Stimulated activated CD4-positive, alpha-beta T cell treated with anti-CD3 and anti-CD28 coated beads, Interleukin-4, amount 100 ng/mL, for 1 hour (primary cell): ENCODE data around the gene SMYD3.
"Not testable (repeated sequence)": the region's sequence is repeated elsewhere in the genome, so short reads cannot be mapped to it uniquely, and the experiment has no call there.

ENCODE experiments used
- DNase-seq: peaks from one replicate; pipeline ENCODE4 v3.0.0-alpha.2; 2020

SMYD3 gene

DNA sequence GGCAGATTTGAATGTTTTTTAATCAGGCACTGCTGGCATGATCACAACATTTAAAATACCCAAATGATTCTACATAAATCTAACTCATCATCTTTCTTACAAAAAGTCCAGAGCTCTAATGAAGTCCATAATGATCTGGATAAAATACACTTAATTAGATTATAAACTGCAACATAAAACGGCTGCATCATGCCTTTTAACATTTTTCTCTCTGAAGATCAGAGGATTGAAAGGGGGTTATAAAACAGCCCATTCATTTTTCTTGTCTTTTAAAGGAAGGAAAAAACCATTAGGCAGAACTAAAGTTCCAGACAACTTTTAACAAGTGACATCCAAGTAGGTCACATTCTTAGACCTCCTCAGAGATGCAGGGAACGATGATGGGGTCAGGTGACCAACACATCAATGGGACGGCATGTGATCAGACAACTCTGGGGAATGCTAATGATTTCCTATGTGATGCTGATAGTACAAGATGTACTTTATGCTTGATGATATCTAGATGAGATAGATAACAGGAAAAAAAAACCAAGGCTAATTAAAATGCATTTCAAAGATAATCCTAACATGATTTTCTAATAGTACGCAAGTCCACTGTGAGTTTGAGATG is 455.1 kb downstream of the SMYD3 start:
- no peak for DNase-seq

DNA sequence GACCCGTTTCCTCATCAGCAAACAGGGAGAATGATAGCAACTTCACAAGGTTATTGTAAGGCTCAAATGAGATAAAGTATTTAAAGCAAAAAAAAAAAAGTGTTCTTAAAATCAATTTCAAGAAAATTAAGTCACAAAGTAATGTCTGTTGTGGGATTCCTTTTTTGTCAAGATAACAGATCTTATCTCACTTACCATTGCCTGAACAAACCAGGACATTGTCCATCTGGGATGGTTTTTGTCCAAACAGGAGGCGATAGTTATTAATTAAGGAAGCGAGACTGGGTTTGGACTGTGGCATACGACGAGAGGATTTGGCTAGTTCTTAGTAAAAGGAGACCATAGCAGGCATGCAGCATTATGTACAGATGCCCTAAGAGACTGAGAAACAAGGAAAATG is 458.4 kb downstream of the SMYD3 start:
- no peak for DNase-seq

DNA sequence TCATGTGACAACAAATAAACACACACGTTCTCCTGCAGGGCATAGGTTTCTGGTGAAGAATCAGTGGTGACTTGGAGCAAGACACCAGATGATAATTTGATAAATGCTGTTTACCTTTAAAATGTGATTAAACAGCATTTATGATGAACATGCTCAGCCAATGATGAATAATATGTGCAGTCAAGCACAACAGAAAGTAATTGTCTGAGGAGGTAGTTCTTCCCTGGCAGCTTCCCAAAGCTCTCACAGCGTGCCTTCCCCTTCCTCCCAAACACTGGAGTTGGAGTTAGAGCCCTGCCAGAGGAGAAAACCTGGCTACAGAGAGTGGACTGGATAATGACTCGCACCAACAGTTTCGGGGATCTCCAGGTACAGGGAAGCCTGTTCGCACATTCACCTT is 463.5 kb downstream of the SMYD3 start:
- no peak for DNase-seq

DNA sequence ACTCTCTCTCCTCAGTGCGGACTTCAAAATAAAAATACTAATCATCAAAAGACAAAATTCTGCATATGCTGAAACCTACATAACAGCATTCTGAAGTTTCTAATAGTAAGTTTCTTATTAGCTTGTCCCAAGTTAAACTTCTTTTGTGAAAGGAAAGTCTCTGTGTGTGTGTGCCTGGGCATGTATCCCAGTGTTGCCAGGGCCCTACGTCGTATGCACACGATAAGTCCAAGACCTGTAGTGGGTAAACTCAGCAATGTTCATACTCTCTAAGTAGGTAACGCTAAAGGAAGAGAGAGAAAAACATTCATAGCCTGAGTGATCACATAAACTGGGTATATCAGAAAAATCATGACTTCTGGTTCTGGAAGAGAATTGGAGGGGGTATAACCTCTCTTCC is 465.7 kb downstream of the SMYD3 start:
- DNase-seq, result no peak

DNA sequence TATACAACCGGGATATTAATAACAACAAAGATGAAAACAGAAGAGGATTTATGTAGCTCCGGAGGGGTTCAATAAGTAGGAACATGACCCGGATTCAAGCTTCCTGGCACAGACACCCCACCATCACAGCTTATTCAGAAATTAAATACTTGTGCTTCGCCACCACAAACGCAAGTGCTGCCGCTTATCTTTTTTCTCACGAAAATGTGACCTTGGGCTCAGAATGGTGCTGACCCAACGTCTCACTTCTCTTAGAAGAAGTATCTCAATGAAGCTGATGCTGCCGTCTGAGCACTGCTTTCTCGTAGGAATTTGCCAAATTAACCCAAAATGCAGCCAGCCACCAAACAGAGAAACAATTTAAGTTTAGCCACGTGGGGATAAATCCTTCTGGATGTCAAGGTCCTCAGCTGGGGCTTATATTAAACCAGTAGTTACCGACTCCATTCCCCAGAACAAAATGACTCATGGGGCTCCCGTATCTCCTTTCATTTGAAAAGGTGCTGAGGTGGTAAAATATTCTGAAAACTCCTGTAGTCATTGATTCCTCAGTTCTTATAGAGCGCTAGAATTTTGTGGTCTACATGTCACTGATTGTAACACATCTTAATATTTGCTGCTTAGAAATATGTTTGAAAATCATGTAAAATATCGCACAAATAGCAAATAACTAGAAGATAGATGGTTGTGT is 466.7 kb downstream of the SMYD3 start:
- no peak for DNase-seq

DNA sequence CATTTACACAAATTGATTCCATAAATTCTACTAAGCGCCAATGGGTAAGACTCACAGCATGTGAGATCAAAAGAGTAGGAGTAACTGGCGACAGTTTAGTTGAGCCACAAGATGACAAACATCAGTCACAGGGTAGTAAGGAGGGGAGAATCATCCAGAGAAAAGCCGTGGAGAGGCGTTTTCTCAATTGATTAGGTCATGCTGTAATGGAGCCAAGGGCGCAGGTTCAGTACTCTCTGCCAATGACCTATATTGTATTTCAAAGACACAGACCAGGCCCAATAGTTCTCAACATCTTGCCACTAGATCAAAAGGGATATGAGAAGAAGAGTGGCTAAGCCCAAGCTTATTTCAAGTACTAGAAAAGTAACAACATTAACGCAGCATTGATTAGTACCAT is 467.5 kb downstream of the SMYD3 start:
- DNase-seq, result no peak

DNA sequence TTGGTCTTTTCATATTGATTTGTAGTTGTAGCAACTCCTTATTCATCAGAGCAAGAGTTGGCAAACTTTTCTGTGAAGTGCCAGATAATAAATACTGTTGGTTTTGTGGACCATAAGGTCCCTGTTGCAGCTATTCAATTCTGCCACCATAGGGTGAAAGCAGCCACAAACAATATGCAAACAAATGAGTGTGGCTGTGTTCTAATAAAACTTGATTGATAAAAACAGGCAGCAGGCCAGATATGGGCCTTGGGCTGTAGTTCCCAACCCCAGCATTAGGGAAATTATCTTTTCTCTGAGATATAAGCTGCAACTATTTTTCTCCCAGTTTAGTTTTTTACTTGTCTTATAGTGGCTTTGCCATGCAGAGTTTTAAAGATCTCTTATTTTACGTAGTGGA is 469.2 kb downstream of the SMYD3 start:
- no peak for DNase-seq

DNA sequence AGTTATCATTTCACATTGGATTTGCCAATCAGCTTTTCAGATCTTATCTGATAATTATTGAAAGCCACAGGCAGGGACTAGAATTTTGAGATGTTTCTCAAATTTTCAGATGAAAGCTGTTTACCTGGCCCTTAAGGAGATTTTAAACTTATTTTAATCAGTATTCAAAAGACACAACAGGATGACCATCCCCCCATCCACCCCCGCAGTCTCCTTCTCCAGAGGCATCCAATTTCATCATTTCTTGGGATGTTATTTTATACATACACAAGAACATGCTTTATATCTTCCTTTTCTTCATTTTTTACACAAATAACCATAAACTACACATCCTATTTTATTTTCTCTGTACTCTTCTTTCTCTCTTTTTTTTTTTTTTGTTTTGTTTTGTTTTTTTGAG is 470.9 kb downstream of the SMYD3 start:
- DNase-seq, result no peak

DNA sequence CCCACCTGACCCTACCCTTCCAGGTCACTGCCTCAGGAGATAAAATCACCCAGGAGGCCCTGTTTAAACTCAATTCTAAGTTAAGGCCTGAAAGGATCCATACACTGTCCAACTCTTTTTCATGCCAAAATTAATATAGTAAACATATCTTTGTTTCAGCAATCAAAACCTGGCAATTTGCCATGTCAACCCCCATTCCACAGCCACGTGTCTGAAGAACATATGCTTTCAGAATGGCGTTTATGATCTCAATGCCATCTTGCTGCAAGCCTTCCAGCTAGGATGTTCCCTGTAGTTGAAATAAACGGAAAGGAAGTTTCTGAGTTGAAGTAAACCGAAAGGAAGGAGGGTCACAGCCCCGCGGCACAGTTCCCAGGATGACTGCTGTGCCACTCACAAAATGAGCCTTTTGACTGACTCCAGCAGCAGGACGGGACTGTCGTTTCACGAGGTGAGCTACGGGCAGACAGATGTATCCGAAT is 472.0 kb downstream of the SMYD3 start:
- DNase-seq, result no peak

DNA sequence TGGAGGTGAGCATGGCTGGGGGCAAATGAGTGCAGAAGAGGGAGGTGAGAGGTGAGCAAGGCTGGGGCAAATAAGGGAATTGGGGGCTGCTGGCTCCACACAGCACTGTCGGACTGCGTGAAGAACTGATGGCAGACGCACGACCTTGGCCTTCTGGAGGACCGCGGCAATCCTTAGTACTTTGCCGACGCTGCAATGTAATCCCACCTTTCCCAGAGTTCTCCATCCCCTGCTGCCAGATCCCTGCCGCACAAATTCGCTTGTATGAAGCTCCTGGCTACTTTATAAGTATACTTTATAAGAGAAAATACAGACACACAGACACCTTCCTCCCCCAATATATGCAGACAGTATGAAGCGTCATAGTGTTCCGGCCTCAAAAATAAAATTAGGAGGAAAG is 472.4 kb downstream of the SMYD3 start:
- no peak for DNase-seq

DNA sequence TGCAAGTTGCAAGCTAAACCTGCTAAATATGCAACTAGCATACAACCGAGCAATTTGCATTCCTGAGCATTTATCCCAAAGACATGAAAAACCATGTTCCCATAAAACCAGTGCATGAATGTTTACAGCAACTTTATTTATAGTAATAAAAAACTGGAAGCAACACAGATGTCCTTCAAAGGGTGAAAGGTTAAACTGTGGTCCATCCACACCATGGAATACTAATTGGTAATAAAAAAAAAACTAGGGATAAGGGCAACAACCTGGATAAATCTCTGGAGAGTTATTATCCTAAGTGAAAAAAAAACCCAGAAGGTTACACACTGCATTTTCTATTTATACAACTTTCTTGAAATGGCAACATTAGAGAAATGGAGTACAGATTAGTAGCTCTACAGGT is 474.1 kb downstream of the SMYD3 start:
- DNase-seq, result no peak

DNA sequence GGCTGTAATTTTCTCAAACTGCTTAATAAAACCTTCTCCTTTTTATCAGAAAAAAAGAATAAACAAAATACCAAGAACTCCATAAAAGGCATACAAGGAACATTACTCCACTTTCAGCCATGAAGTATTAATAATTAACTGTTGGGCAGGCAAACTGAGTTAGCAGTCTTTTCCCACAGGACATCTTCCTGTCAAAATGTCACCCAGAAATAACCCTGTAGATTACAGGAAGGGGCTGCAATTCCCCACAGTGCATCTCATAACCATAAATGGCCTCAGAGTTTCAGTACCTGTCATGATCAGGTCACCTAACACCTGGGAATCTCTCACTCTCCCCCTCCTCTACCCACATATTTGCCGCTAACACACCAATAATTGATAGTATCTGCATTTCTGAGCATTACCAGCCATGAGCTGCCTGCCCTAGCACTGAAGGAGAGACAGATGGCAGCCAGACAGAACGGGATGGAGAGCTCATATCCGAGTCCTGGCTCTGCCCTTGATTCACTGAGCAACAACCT is 475.0 kb downstream of the SMYD3 start:
- no peak for DNase-seq

DNA sequence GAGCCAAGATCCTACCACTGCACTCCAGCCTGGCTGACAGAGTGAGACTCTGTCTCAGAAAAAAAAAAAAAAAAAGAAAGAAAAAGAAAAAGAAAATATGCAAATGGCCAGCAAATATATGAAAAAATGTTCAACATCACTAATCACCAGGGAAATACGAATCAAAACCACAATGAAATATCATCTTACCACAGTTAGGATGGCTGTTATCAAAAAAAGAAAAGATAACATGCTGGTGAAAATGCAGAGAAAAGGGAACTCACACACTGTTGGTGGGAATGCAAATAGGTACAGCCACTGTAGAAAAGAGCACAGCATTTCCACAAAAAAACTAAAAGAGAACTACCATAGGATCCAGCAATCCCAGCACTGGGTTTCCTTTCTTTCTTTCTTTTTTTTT is 477.5 kb downstream of the SMYD3 start:
- DNase-seq, result no peak

DNA sequence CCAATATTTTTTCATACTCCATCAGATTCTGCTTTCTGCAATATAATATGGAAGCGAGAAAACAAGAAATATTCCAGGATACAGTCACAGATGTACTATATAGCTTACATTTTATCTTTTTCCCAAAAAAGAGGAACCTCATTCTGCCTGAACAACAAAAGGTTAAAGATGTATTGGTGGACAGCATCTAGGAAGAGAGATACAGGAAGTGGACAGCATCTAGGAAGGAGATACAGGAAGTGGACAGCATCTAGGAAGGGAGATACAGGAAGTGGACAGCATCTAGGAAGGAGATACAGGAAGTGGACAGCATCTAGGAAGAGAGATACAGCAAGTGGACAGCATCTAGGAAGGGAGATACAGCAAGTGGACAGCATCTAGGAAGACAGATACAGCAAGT is 483.0 kb downstream of the SMYD3 start:
- not testable (repeated sequence) for DNase-seq

DNA sequence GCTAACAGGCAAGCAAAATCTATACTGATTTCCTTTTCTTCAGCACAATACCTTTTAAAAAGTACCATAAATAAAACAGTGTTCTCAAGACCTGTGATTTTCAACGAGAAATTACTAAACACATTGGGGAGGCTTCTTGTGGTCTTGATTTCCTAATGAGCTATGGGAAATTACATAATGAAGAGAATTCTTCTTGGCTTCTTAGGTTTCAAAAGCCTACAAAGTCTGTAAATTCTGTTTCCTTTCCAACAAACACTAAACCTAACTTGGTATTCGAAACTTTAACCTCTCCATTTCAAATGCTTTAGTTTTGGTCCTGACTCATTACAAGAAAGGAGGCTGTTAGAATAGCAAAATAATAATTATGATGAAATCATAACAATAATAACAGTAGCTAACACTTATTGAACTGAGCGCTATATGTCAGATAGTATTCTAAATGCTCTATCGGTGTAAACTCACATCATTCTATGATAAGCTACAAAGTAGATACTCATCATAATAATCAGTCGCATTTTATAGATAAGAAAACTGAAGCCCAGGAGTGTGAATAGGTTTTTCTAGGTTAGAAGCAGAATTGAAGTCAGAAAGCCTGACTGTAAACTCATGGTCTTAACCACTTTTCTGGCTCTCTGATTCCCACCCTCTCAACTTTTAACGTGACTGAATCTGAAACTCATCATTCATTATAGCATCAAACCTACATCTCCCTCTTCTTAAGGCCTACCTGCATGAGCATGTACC is 486.7 kb downstream of the SMYD3 start:
- no peak for DNase-seq

DNA sequence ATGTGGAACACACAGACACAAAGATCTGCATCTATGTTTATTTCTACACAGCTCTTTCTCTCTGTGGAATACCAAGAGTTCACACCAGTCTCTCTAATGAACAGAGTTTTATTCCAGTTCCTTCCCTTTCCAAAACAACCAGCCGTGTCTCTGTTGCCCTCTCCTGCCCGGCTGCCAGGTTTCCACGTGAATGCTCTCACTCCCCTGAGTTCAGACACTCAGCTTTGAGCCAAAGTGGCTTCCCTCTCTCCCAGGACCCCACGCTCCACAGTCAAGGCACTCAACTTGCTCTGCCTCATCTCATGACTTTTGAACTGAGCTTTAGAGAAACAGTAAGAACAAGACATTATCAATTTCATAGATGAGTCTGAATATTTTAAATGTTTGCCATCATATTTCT is 488.9 kb downstream of the SMYD3 start:
- no peak for DNase-seq

DNA sequence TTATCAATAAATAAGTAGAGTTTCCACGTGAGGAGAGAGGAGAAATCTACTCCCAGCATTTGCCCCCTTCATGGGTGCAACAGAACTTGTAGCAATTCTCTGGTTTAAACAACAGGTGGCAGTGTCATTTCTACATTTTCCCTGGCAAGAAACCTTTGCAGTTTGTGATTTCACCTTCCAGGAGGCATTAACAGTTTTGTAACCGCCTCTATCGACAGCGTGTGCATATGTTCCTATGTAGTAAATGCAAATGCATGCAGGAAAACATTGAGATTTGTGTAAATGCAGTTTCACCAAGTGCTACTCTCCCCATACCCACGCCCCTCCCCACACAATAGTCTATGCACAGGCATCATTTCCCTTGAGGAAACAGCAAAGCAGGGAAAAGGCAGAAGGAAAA is 494.7 kb downstream of the SMYD3 start:
- no peak for DNase-seq

DNA sequence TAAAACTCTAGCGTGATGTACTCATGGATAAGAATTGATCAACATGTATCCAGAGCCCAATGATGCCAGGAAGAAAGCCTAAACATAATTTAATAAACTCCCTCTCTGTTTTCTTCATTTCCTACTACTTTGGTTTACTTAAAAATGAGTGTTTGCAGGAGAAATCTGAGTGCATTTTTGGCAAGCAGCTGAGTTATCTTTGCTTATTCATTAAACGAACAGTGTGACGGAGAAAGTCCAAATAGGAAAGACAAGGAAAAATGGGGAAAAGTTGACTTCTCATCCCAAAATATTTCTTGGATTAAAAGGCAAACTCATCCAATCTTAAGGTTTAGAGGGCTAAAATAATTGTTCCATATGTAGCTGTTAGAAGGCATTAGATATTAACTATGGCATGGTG is 496.7 kb downstream of the SMYD3 start:
- no peak for DNase-seq

DNA sequence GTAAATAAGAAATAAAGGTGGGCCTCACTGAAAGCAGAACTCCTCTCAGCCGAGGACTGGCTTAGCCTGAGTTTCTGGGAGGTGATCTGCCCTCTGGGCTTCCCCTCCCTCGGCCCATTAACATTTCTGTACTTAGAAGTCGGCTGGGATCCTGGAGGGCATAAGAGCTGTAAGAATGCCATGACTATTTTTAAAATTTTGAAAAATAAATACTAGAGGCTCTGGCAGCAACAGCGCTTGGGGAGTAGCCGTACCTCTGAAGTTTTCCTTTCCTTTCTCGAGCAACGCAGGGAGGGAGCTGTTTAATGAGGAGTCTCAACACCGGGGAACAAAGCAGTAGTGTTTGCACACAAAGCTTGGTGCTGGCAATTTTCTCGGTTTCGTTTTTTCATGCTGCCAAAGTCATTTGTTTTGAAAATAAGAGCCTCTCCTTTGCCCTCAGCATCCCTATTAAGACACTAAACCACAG is 498.7 kb downstream of the SMYD3 start:
- DNase-seq, result no peak

DNA sequence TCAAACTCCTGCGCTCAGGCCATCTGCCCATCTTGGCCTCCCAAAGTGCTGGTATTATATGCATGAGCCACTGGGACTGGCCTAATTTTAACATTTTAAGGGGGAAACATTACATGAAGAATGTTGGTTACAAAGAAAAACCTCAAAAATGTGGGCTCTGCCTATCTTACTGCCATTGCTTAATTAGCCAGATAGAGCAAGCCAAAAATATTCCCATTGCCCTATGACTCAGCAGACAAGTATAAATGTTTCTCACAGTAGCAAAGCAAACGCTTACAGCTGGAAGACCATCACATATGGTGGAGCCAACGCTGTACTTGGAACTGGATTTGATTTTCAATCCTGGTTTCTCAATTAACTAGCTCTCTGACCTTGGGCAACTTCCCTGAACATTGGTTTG is 502.0 kb downstream of the SMYD3 start:
- DNase-seq, result no peak

DNA sequence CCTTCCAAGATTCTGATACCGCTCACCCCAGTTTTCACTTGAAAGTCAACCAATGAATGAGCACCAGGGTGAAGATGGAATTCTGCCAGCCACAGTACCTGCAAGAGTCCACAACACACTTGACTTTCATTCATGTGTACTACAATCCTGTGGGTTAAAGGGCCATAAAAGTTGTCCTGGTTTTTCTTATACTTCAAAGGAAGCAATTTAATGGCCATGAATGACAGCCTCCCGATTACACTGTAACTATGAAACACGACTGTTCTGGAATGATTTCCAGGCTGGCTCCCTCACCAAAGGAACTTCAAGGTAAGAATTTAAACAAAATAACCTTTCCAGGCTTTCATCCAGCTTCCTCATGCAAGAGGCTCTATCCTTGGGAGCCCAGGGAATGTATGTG is 502.8 kb downstream of the SMYD3 start:
- DNase-seq, result no peak

DNA sequence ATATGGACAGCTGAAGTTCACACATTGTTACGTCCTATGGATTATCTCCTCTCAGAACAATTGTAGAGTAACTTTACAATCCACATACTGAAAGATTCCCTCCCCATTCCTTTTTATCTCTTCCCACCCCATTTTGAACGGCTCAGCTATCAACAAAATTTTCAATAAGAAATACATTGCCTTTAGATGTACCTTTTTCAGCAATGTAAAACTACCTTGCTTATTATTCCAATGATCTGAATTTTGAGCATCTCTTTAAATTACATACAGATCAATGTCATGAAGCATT is 503.7 kb downstream of the SMYD3 start:
- no peak for DNase-seq

DNA sequence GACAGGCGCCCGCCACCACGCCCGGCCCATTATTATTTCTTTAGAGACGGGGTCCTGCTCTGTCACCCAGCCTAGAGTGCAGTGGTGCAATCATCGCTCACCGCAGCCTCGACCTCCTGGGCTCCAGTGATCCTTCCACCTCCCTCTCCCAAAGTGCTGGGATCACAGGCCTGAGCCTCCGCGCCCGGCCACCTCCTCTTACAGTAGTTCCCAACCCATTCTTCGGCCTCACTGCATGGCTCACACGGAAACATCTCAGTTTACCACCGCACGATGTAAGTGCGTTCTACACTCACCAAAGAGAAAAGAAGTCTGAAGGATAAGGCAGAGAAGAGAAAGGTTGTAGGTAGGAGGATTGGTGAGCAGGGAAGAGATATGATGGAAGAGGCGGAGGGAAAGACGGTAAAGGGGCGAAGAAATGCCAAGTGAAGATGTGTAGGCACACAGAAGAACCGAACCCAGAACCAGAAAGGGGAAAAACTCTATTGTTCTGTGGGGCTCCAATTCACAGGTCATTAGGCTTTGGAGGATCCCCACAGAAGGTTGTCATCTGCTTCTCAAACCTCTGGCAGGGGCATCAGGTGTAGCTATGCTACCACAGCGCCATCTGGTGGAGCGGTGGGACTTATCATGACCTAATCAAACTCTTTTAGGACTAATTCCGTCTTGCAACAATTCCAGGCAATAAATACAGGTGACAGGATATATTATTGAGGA is 504.2 kb downstream of the SMYD3 start:
- DNase-seq, result peak; percentile 88

DNA sequence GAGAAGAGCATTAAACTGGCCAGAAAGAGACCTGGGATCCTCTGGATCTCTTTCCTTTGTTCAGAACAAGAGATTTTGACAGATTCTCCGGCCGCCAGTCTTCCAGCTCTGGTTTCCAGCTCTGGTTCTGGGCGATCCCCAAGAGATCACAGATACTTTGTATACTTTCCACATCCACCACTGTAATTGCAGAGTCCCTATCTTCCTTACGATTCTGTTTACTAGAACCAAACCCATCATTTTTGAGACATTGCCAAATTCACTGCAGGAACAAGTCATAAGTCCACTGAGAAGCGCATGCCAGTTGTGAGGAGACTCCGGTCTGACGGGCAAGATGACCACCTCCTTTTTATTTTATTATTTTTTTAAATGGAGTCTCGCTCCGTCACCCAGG is 505.2 kb downstream of the SMYD3 start:
- no peak for DNase-seq
